HepG2 (cell line): Measurements from ENCODE around the gene NAT10. TPM values are rescaled to one million over a fixed set of nuclear protein-coding genes. Genes with fewer than 3 reads are reported as not detected.

ENCODE experiments used
- CBX2 ChIP-seq, 2 experiments: fragments of 200-600 bp in 1 of 2; sonication (generic); formaldehyde crosslinking in 1 of 2; IDR thresholded peaks; 2 replicates each; pipeline versions ENCODE4 v1.7.0 to v1.8.1; 2018 to 2022; ENCODE audit warnings: low read depth in 2 of 2, low read length in 1 of 2, mild to moderate bottlenecking in 1 of 2, missing genetic modification reagents in 1 of 2
- CHCHD3 ChIP-seq: sonication (generic); formaldehyde crosslinking; IDR thresholded peaks from 2 replicates; pipeline ENCODE4 v1.8.0; 2022; ENCODE audit warnings: mild to moderate bottlenecking, missing genetic modification reagents, moderate library complexity
- ELF1 ChIP-seq: sonication (generic); formaldehyde crosslinking; IDR thresholded peaks from 2 replicates; pipeline ENCODE4 v1.4.0; 2020; ENCODE audit warnings: missing genetic modification reagents
- FIP1L1 ChIP-seq: fragments of 200-400 bp; formaldehyde crosslinking; IDR thresholded peaks from 2 replicates; pipeline ENCODE4 v1.6.1; 2018; ENCODE audit warnings: low read depth, mild to moderate bottlenecking, low read length, moderate library complexity, borderline replicate concordance; ENCODE audit not compliant: insufficient read depth
- FOXA1 ChIP-seq, 2 experiments: fragments of 450-650 bp in 1 of 2; sonication (generic) in 1 of 2; formaldehyde crosslinking in 1 of 2; IDR thresholded peaks; 2 replicates each; pipeline versions ENCODE4 v1.4.0 to v1.6.1; 2016 to 2020; ENCODE audit warnings: missing genetic modification reagents in 1 of 2
- GFI1 ChIP-seq: sonication (generic); formaldehyde crosslinking; IDR thresholded peaks from 2 replicates; pipeline ENCODE4 v1.5.0; 2020; ENCODE audit warnings: missing genetic modification reagents, mild to moderate bottlenecking, borderline replicate concordance
- PHF20 ChIP-seq: sonication (generic); formaldehyde crosslinking; IDR thresholded peaks from 2 replicates; pipeline ENCODE4 v1.5.0; 2020; ENCODE audit warnings: mild to moderate bottlenecking, missing genetic modification reagents
- RARA ChIP-seq: IDR thresholded peaks from 2 replicates; pipeline ENCODE4 v1.6.1; 2016; ENCODE audit warnings: missing genetic modification reagents, missing compliant biosample characterization
- RXRA ChIP-seq: sonication (generic); formaldehyde crosslinking; IDR thresholded peaks from 2 replicates; pipeline ENCODE4 v1.5.1; 2020; ENCODE audit warnings: missing genetic modification reagents
- SAFB2 ChIP-seq: sonication (generic); formaldehyde crosslinking; IDR thresholded peaks from 2 replicates; pipeline ENCODE4 v1.5.1; 2020; ENCODE audit warnings: missing genetic modification reagents, low read depth, mild to moderate bottlenecking, borderline replicate concordance
- SAP130 ChIP-seq: IDR thresholded peaks from 2 replicates; pipeline ENCODE4 v1.6.1; 2016; ENCODE audit warnings: low read depth
- SIX4 ChIP-seq: sonication (generic); formaldehyde crosslinking; IDR thresholded peaks from 2 replicates; pipeline ENCODE4 v1.4.0; 2020; ENCODE audit warnings: missing genetic modification reagents
- WIZ ChIP-seq: sonication (generic); formaldehyde crosslinking; IDR thresholded peaks from 2 replicates; pipeline ENCODE4 v1.5.1; 2020; ENCODE audit warnings: mild to moderate bottlenecking, missing genetic modification reagents
- ZKSCAN5 ChIP-seq: sonication (generic); formaldehyde crosslinking; IDR thresholded peaks from 2 replicates; pipeline ENCODE4 v1.5.1; 2020; ENCODE audit warnings: mild to moderate bottlenecking, missing genetic modification reagents
- ZNF180 ChIP-seq: sonication (generic); formaldehyde crosslinking; IDR thresholded peaks from 2 replicates; pipeline ENCODE4 v1.4.0; 2020; ENCODE audit warnings: low read depth, missing genetic modification reagents, borderline replicate concordance
- ZNF205 ChIP-seq: IDR thresholded peaks from 2 replicates; pipeline ENCODE4 v1.6.1; 2018; ENCODE audit warnings: missing biosample characterization, missing genetic modification reagents
- ZNF224 ChIP-seq: sonication (generic); formaldehyde crosslinking; IDR thresholded peaks from 2 replicates; pipeline ENCODE4 v1.5.0; 2020; ENCODE audit warnings: mild to moderate bottlenecking, missing genetic modification reagents
- ZNF446 ChIP-seq: sonication (generic); formaldehyde crosslinking; IDR thresholded peaks from 2 replicates; pipeline ENCODE4 v1.5.0; 2020; ENCODE audit warnings: mild to moderate bottlenecking, missing genetic modification reagents
- ZNF510 ChIP-seq: sonication (generic); formaldehyde crosslinking; IDR thresholded peaks from 2 replicates; pipeline ENCODE4 v1.4.0; 2020; ENCODE audit warnings: low read depth, mild to moderate bottlenecking, missing genetic modification reagents
- ZNF549 ChIP-seq: sonication (generic); formaldehyde crosslinking; IDR thresholded peaks from 2 replicates; pipeline ENCODE4 v1.5.0; 2020; ENCODE audit warnings: missing genetic modification reagents
- ZNF772 ChIP-seq: sonication (generic); formaldehyde crosslinking; IDR thresholded peaks from 2 replicates; pipeline ENCODE4 v1.5.0; 2020; ENCODE audit warnings: mild to moderate bottlenecking, missing genetic modification reagents
- polyA plus RNA-seq, 8 experiments: library from polyadenylated mRNA; depleted of rRNA in 3 of 8; stranded (reverse) in 7 of 8; unstranded in 1 of 8; fragments of >200 nt; fragmentation: Illumina TruSeq in 4 of 8; extraction: Trizol in 4 of 8; gene quantifications; 2 replicates each; pipeline versions ENCODE4 v1.2.1 to v1.2.3, GENCODE V29; 2011 to 2016; ENCODE audit warnings: low read depth in 4 of 8, missing spikeins in 1 of 8, mixed read lengths in 1 of 8; ENCODE audit not compliant: insufficient read depth in 1 of 8
- total RNA-seq, 5 experiments: library from RNA; depleted of rRNA; stranded (reverse); fragments of >200 nt; fragmentation: Illumina TruSeq; extraction: Trizol; gene quantifications; 2 replicates each; pipeline ENCODE4 v1.2.3, GENCODE V29; 2016; ENCODE audit warnings: low read depth in 1 of 5
- TF ChIP-seq, protein P1 (sequence below): IDR thresholded peaks from 2 replicates; pipeline ENCODE4 v1.6.1; 2016; ENCODE audit warnings: control low read depth
- TF ChIP-seq, protein P2 (sequence below): sonication (generic); formaldehyde crosslinking; IDR thresholded peaks from 2 replicates; pipeline ENCODE4 v1.5.0; 2020; ENCODE audit warnings: missing genetic modification reagents
- TF ChIP-seq, protein P3 (sequence below): IDR thresholded peaks from 2 replicates; pipeline ENCODE4 v1.6.1; 2016; ENCODE audit warnings: mild to moderate bottlenecking, missing biosample characterization, missing genetic modification reagents
- TF ChIP-seq, protein P4 (sequence below): sonication (generic); formaldehyde crosslinking; IDR thresholded peaks from 2 replicates; pipeline ENCODE4 v1.8.1; 2023; ENCODE audit warnings: mild to moderate bottlenecking, missing genetic modification reagents, borderline replicate concordance
- TF ChIP-seq, protein P5 (sequence below): sonication (generic); formaldehyde crosslinking; IDR thresholded peaks from 2 replicates; pipeline ENCODE4 v1.8.0; 2022; ENCODE audit warnings: missing genetic modification reagents, mild to moderate bottlenecking, inconsistent platforms, borderline replicate concordance

Gene NAT10
- total and polyA plus RNA-seq, 2 of the 13 experiments (the other 11 are each of a cell fraction or from before 2014, with no cell fraction given), result 33.9 to 51.9 TPM

DNA sequence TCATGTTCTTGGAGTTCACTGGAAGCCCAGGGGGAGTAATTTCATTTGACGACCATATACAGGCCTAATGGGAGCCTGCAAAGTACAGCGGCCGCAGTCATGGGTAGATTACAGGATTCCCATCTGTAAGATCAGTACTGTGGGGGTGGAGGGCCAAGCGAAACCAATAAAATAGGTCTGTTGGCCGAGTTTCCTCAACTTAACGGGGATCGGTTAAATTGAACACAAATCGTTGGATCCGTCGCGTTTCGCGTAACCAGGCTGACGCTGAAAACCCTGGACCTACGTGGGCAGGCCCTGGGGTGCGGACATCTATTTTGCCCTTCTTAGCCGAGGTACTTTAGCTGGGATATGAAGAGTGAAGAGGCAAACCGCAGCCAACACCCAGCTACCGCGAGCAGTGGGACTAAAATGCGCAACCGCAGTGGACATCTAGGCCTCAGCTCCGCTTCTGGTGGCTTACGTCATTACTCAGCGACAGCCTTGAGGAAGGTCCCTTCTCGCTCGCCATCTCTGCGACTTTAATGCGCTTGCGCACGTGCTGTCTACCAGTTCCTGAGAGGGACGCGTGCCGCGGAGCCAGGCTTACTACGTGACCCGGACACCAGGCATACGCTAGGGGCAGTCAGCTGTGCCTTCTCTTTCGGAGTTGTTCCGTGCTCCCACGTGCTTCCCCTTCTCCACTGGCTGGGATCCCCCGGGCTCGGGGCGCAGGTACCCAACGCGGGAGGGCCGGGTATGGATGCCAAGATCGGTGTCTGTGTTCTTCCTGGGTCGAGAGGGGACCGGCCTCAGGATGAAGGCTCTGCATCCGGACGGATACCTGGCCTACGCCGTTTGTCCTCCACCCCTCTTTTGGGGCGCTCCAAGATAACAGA is at the start of gene NAT10 (continued):
- TF ChIP-seq, protein P1, sequence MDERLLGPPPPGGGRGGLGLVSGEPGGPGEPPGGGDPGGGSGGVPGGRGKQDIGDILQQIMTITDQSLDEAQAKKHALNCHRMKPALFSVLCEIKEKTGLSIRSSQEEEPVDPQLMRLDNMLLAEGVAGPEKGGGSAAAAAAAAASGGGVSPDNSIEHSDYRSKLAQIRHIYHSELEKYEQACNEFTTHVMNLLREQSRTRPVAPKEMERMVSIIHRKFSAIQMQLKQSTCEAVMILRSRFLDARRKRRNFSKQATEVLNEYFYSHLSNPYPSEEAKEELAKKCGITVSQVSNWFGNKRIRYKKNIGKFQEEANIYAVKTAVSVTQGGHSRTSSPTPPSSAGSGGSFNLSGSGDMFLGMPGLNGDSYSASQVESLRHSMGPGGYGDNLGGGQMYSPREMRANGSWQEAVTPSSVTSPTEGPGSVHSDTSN, result no peak; the same call in 1 of the 2 replicates
- TF ChIP-seq, protein P2, sequence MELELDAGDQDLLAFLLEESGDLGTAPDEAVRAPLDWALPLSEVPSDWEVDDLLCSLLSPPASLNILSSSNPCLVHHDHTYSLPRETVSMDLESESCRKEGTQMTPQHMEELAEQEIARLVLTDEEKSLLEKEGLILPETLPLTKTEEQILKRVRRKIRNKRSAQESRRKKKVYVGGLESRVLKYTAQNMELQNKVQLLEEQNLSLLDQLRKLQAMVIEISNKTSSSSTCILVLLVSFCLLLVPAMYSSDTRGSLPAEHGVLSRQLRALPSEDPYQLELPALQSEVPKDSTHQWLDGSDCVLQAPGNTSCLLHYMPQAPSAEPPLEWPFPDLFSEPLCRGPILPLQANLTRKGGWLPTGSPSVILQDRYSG (CRISPR knock-in tag), result no peak
- TF ChIP-seq, protein P3, sequence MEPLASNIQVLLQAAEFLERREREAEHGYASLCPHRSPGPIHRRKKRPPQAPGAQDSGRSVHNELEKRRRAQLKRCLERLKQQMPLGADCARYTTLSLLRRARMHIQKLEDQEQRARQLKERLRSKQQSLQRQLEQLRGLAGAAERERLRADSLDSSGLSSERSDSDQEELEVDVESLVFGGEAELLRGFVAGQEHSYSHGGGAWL (CRISPR knock-in tag), result peak; percentile 86
- peak; percentile 25; the same call in 1 of the 2 replicates for TF ChIP-seq WIZ (CRISPR knock-in tag)
- TF ChIP-seq, protein P4, sequence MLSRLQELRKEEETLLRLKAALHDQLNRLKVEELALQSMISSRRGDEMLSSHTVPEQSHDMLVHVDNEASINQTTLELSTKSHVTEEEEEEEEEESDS (CRISPR knock-in tag), result peak; percentile 87; the same call in 1 of the 2 replicates
- TF ChIP-seq ZNF549 (CRISPR knock-in tag), result no peak
- TF ChIP-seq ZNF180 (CRISPR knock-in tag), result no peak
- TF ChIP-seq ZKSCAN5 (CRISPR knock-in tag), result no peak
- no peak for TF ChIP-seq ZNF446 (CRISPR knock-in tag)
- peak; percentile 56; the same call in 1 of the 2 replicates for TF ChIP-seq SIX4 (CRISPR knock-in tag)
- no peak for TF ChIP-seq GFI1 (CRISPR knock-in tag)
- peak; percentile 85 for TF ChIP-seq ELF1 (CRISPR knock-in tag)
- peak; percentile 94; the same call in 1 of the 2 replicates for TF ChIP-seq ZNF772 (CRISPR knock-in tag)
- 0 out of 2 replicates have a peak, but pooled peaks have one; percentile 2 for TF ChIP-seq FIP1L1
- TF ChIP-seq ZNF205 (CRISPR knock-in tag), result peak; percentile 54; the same call in 1 of the 2 replicates
- TF ChIP-seq RARA (CRISPR knock-in tag), result peak; percentile 58; the same call in 1 of the 2 replicates
- peak; percentile 100 for TF ChIP-seq PHF20 (CRISPR knock-in tag)
- TF ChIP-seq ZNF510 (CRISPR knock-in tag), result peak; percentile 75; the same call in 1 of the 2 replicates
- peak; percentile 83 for TF ChIP-seq RXRA (CRISPR knock-in tag)
- no peak for TF ChIP-seq CHCHD3 (CRISPR knock-in tag)
- peak; percentile 100 for TF ChIP-seq SAP130
- no peak for TF ChIP-seq CBX2 (IDR thresholded peaks at IDR 0.05; ENCODE audit: low read depth, low read length)
- TF ChIP-seq CBX2 (CRISPR knock-in tag; IDR thresholded peaks at IDR 0.05; ENCODE audit: low read depth), result no peak
- TF ChIP-seq SAFB2 (CRISPR knock-in tag), result peak; percentile 76; the same call in 1 of the 2 replicates
- TF ChIP-seq FOXA1 (IDR thresholded peaks at IDR 0.05), result no peak
- 0 out of 2 replicates have a peak, but pooled peaks have one; percentile 29 for TF ChIP-seq FOXA1 (CRISPR knock-in tag; IDR thresholded peaks at IDR 0.05)
- peak; percentile 85; the same call in 1 of the 2 replicates for TF ChIP-seq ZNF224 (CRISPR knock-in tag)
- TF ChIP-seq, protein P5, sequence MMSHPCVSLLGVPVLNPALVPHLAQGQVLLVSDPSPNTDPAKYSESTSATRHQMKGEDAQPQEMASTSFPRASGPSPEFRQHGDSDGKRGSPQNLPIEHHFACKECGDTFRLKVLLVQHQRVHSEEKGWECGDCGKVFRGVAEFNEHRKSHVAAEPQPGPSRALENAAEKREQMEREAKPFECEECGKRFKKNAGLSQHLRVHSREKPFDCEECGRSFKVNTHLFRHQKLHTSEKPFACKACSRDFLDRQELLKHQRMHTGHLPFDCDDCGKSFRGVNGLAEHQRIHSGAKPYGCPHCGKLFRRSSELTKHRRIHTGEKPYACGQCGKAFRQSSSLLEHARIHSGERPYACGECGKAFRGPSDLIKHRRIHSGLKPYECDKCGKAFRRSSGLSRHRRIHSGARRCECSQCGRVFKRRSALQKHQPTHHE, result 0 out of 2 replicates have a peak, but pooled peaks have one; percentile 32
